ENCODE measurements around the gene IL34. TPM values are rescaled to one million over a fixed set of nuclear protein-coding genes. Genes with fewer than 3 reads are reported as not detected.

The IL34 gene
- total and polyA plus RNA-seq, 2 of the 13 experiments (the other 11 are each of a cell fraction or from before 2014, with no cell fraction given) = 1.2 to 1.3 TPM

DNA sequence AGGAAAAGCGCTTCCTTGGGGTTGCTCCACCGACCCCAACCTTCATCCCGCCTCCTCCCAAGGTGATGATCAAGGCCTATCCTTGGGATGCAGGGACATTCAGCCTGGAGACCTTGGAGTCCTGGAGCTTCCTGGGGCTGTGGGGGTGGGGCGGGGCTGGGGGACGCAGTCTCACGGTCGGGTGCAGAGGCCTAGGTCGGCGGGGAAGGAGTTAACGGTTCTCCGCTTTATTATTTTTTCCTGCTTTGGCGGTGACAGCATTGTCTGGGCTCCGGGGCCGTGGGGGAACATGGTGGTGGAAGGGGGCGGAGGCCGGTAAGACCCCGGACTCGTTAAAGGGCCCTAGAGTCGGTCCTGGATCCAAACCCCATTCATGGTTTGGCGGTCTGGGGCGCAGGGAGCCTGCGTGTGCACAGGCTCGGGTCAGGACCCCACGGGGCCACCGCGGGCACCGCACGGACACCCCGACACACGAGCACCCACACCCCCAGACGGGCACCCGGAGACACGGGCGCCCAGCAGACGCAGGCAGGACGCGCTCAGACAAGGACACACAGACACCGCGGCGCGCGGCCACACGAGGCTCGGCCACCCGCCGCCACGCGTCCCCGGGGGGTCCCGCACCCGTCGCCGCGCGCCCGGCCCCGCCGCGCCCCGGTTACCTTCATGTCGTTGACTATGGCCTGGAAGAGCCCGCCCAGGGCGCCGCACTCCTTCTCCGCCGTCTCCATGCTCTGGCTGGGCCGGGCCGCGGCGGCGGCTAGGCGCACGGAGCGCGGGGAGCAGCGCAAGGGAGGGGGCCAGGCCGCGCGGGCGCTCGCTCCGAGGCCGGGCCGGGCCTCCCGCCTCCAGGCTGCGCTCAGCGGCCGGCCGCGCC, 38.9 kb downstream of the IL34 start (continued):
- TF ChIP-seq SIN3B (IDR thresholded peaks at IDR 0.05; ENCODE audit: low read length) (no peak), MYNN (CRISPR knock-in tag; IDR thresholded peaks at IDR 0.05; ENCODE audit: low read depth) (no peak), TBX3 (IDR thresholded peaks at IDR 0.05; ENCODE audit: borderline replicate concordance) (no peak), KDM6A (CRISPR knock-in tag; IDR thresholded peaks at IDR 0.05; ENCODE audit: low read depth) (no peak), KDM5A (IDR thresholded peaks at IDR 0.05; ENCODE audit: borderline replicate concordance, low read length) (peak; percentile 9; the same call in 1 of the 2 replicates), HMGA1 (CRISPR knock-in tag; conservative IDR thresholded peaks at IDR 0.05) (no peak), FOXA3 (CRISPR knock-in tag; IDR thresholded peaks at IDR 0.05) (no peak), NFKBIZ (CRISPR knock-in tag; IDR thresholded peaks at IDR 0.05) (no peak), FOSL1 (CRISPR knock-in tag; IDR thresholded peaks at IDR 0.05; ENCODE audit: borderline replicate concordance) (no peak), ZNF546 (CRISPR knock-in tag; conservative IDR thresholded peaks at IDR 0.05) (peak; percentile 94), BCL6 (CRISPR knock-in tag; IDR thresholded peaks at IDR 0.05) (0 out of 2 replicates have a peak, but pooled peaks have one; percentile 17), JARID2 (CRISPR knock-in tag; IDR thresholded peaks at IDR 0.05; ENCODE audit: insufficient replicate concordance) (no peak), ZNF598 (CRISPR knock-in tag; IDR thresholded peaks at IDR 0.05; ENCODE audit: borderline replicate concordance) (no peak), ZC3H4 (CRISPR knock-in tag; IDR thresholded peaks at IDR 0.05; ENCODE audit: borderline replicate concordance) (no peak), KAT2B (IDR thresholded peaks at IDR 0.05; ENCODE audit: borderline replicate concordance, low read depth, low read length) (no peak), ZNF775 (CRISPR knock-in tag; IDR thresholded peaks at IDR 0.05; ENCODE audit: borderline replicate concordance) (no peak), PHF5A (CRISPR knock-in tag; IDR thresholded peaks at IDR 0.05; ENCODE audit: low read depth, unreplicated experiment) (no peak), THAP11 (CRISPR knock-in tag; IDR thresholded peaks at IDR 0.05) (no peak), ZNF605 (CRISPR knock-in tag; IDR thresholded peaks at IDR 0.05) (no peak)
- TF ChIP-seq, protein P1, sequence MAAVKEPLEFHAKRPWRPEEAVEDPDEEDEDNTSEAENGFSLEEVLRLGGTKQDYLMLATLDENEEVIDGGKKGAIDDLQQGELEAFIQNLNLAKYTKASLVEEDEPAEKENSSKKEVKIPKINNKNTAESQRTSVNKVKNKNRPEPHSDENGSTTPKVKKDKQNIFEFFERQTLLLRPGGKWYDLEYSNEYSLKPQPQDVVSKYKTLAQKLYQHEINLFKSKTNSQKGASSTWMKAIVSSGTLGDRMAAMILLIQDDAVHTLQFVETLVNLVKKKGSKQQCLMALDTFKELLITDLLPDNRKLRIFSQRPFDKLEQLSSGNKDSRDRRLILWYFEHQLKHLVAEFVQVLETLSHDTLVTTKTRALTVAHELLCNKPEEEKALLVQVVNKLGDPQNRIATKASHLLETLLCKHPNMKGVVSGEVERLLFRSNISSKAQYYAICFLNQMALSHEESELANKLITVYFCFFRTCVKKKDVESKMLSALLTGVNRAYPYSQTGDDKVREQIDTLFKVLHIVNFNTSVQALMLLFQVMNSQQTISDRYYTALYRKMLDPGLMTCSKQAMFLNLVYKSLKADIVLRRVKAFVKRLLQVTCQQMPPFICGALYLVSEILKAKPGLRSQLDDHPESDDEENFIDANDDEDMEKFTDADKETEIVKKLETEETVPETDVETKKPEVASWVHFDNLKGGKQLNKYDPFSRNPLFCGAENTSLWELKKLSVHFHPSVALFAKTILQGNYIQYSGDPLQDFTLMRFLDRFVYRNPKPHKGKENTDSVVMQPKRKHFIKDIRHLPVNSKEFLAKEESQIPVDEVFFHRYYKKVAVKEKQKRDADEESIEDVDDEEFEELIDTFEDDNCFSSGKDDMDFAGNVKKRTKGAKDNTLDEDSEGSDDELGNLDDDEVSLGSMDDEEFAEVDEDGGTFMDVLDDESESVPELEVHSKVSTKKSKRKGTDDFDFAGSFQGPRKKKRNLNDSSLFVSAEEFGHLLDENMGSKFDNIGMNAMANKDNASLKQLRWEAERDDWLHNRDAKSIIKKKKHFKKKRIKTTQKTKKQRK (IDR thresholded peaks at IDR 0.05; ENCODE audit: low read length) = no peak
- TF ChIP-seq, protein P2, sequence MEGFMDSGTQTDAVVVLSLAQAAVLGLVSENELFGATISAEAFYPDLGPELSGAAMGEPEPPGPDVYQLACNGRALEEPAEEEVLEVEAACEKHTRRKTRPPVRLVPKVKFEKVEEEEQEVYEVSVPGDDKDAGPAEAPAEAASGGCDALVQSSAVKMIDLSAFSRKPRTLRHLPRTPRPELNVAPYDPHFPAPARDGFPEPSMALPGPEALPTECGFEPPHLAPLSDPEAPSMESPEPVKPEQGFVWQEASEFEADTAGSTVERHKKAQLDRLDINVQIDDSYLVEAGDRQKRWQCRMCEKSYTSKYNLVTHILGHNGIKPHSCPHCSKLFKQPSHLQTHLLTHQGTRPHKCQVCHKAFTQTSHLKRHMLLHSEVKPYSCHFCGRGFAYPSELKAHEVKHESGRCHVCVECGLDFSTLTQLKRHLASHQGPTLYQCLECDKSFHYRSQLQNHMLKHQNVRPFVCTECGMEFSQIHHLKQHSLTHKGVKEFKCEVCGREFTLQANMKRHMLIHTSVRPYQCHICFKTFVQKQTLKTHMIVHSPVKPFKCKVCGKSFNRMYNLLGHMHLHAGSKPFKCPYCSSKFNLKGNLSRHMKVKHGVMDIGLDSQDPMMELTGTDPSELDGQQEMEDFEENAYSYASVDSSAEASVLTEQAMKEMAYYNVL (CRISPR knock-in tag; IDR thresholded peaks at IDR 0.05; ENCODE audit: borderline replicate concordance) = no peak
- TF ChIP-seq, protein P3, sequence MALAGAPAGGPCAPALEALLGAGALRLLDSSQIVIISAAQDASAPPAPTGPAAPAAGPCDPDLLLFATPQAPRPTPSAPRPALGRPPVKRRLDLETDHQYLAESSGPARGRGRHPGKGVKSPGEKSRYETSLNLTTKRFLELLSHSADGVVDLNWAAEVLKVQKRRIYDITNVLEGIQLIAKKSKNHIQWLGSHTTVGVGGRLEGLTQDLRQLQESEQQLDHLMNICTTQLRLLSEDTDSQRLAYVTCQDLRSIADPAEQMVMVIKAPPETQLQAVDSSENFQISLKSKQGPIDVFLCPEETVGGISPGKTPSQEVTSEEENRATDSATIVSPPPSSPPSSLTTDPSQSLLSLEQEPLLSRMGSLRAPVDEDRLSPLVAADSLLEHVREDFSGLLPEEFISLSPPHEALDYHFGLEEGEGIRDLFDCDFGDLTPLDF (CRISPR knock-in tag; IDR thresholded peaks at IDR 0.05) = no peak
- TF ChIP-seq, protein P4, sequence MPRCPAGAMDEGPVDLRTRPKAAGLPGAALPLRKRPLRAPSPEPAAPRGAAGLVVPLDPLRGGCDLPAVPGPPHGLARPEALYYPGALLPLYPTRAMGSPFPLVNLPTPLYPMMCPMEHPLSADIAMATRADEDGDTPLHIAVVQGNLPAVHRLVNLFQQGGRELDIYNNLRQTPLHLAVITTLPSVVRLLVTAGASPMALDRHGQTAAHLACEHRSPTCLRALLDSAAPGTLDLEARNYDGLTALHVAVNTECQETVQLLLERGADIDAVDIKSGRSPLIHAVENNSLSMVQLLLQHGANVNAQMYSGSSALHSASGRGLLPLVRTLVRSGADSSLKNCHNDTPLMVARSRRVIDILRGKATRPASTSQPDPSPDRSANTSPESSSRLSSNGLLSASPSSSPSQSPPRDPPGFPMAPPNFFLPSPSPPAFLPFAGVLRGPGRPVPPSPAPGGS (CRISPR knock-in tag; IDR thresholded peaks at IDR 0.05) = no peak
